ENCODE data around the gene C19orf33.
"Not testable (repeated sequence)": the region's sequence is repeated elsewhere in the genome, so short reads cannot be mapped to it uniquely, and the experiment has no call there.

The C19orf33 gene

GRCh38 chr19:38309615-38310278 lies 5.7 kb downstream of the C19orf33 start:
- DNase-seq: no peak

- no peak for DNase-seq
Observed at GRCh38 chr19:38310279-38310670, 6.2 kb downstream of the C19orf33 start.

- DNase-seq: no peak
Observed at GRCh38 chr19:38310986-38311385, 6.9 kb downstream of the C19orf33 start.

- DNase-seq: peak; percentile 92 to 94
Observed at GRCh38 chr19:38315657-38316476, 11.8 kb downstream of the C19orf33 start, which contains the start of gene YIF1B. TSS of gene YIF1B (minus strand) at chr19:38315947. CDS start at chr19:38315917, 30 bp downstream.

- DNase-seq: no peak
Observed at GRCh38 chr19:38316477-38317067, 12.5 kb downstream of the C19orf33 start.

GRCh38 chr19:38317104-38317612 lies 13.1 kb downstream of the C19orf33 start:
- DNase-seq: no peak

- no peak for DNase-seq
Observed at GRCh38 chr19:38318660-38319059, 14.6 kb downstream of the C19orf33 start.

- DNase-seq: peak; percentile 43 to 61
Observed at GRCh38 chr19:38319421-38320258, 15.6 kb downstream of the C19orf33 start, which contains the start of gene KCNK6. TSS of gene KCNK6 (plus strand) at chr19:38319845. CDS start at chr19:38319951, 106 bp downstream.

GRCh38 chr19:38320969-38321339 lies 16.9 kb downstream of the C19orf33 start:
- DNase-seq: no peak

- DNase-seq: no peak
Observed at GRCh38 chr19:38321646-38322196, 17.7 kb downstream of the C19orf33 start.

- no peak for DNase-seq
Observed at GRCh38 chr19:38323291-38323690, 19.2 kb downstream of the C19orf33 start.

- no peak for DNase-seq
Observed at GRCh38 chr19:38324431-38324830, 20.4 kb downstream of the C19orf33 start.

- DNase-seq: no peak
Observed at GRCh38 chr19:38326591-38326990, 22.5 kb downstream of the C19orf33 start.

- DNase-seq: no peak
Observed at GRCh38 chr19:38329651-38330050, 25.6 kb downstream of the C19orf33 start.

- DNase-seq: no peak
Observed at GRCh38 chr19:38331728-38332127, 27.7 kb downstream of the C19orf33 start.

GRCh38 chr19:38333245-38333644 lies 29.2 kb downstream of the C19orf33 start:
- no peak for DNase-seq

GRCh38 chr19:38335949-38336637 lies 32.0 kb downstream of the C19orf33 start:
- peak; percentile 93 to 94 for DNase-seq

GRCh38 chr19:38336638-38337359 lies 32.7 kb downstream of the C19orf33 start:
- DNase-seq: peak; percentile 95

- DNase-seq: peak; percentile 10 to 12
Observed at GRCh38 chr19:38337360-38337653, 33.3 kb downstream of the C19orf33 start.

GRCh38 chr19:38339011-38339410 lies 35.0 kb downstream of the C19orf33 start:
- DNase-seq: not testable (repeated sequence)

- no peak for DNase-seq
Observed at GRCh38 chr19:38340927-38341326, 36.9 kb downstream of the C19orf33 start.

All from activated CD4-positive, alpha-beta T cell treated with anti-CD3 and anti-CD28 coated beads for 4 hours (primary cell).